ENCODE data around the gene SPON2. TPM values are rescaled to one million over a fixed set of nuclear protein-coding genes. Genes with fewer than 3 reads are reported as not detected.

SPON2 gene
- total RNA-seq, 1 donor: 21.1 TPM

GRCh38 chr4:1177274-1178141, 5.1 kb upstream of the SPON2 start:
- no peak overlapping the region for H3K4me3 ChIP-seq (ENCODE audit: low read depth, low read length)
- no peak for TF ChIP-seq CTCF (IDR thresholded peaks at IDR 0.05; ENCODE audit: insufficient read depth, low read length)
- DNase-seq (ENCODE audit: low read depth): no peak

GRCh38 chr4:1176398-1177273, 4.3 kb upstream of the SPON2 start:
- no peak for DNase-seq (ENCODE audit: low read depth)
- TF ChIP-seq CTCF (IDR thresholded peaks at IDR 0.05; ENCODE audit: insufficient read depth, low read length): no peak
- H3K4me3 ChIP-seq (ENCODE audit: low read depth, low read length): no peak overlapping the region

GRCh38 chr4:1175635-1176229, 3.3 kb upstream of the SPON2 start:
- no peak for TF ChIP-seq CTCF (IDR thresholded peaks at IDR 0.05; ENCODE audit: insufficient read depth, low read length)
- no peak for DNase-seq (ENCODE audit: low read depth)
- H3K4me3 ChIP-seq (ENCODE audit: low read depth, low read length): no peak overlapping the region

- no peak for TF ChIP-seq CTCF (IDR thresholded peaks at IDR 0.05; ENCODE audit: insufficient read depth, low read length)
- no peak overlapping the region for H3K4me3 ChIP-seq (ENCODE audit: low read depth, low read length)
- DNase-seq (ENCODE audit: low read depth): no peak
Observed at GRCh38 chr4:1174941-1175634, 2.7 kb upstream of the SPON2 start.

GRCh38 chr4:1172971-1173757, 781 bp upstream of the SPON2 start:
- peak; percentile 65 for DNase-seq (ENCODE audit: low read depth)
- H3K4me3 ChIP-seq (ENCODE audit: low read depth, low read length): no peak overlapping the region
- TF ChIP-seq CTCF (IDR thresholded peaks at IDR 0.05; ENCODE audit: insufficient read depth, low read length): no peak

Data from fibroblast of the aortic adventitia (primary cell).